CD14-positive monocyte (primary cell): ENCODE results near the gene DPF3. TPM values are rescaled to one million over a fixed set of nuclear protein-coding genes. Genes with fewer than 3 reads are reported as not detected.

Experiments used
- DNase-seq, 3 donors: peaks; one replicate each; pipeline ENCODE4 v3.0.0-alpha.2; 2011 to 2022
- H2AFZ ChIP-seq: 2 replicates; pipeline ENCODE4 v1.6.0; 2012; ENCODE audit warnings: mild to moderate bottlenecking, low read depth, low read length, inconsistent platforms; ENCODE audit not compliant: insufficient read depth, poor library complexity, severe bottlenecking
- H3K27ac ChIP-seq, 2 donors: 1 replicate in 1 of 2; 2 replicates in 1 of 2; pipeline ENCODE4 v1.5.1; 2012 to 2013; ENCODE audit warnings: low read length in 2 of 2, control low read depth in 1 of 2, inconsistent platforms in 1 of 2, low read depth in 1 of 2, mild to moderate bottlenecking in 1 of 2
- H3K27me3 ChIP-seq, 2 donors: one replicate each; pipeline versions ENCODE4 v1.6.0 to v1.6.1; 2011 to 2013; ENCODE audit warnings: low read length in 2 of 2; ENCODE audit not compliant: control insufficient read depth in 2 of 2, insufficient read depth in 2 of 2
- H3K36me3 ChIP-seq, 2 donors: replicated peaks in 1 of 2; 1 replicate in 1 of 2; 2 replicates in 1 of 2; pipeline versions ENCODE4 v1.5.1 to v1.6.1; 2012 to 2013; ENCODE audit warnings: low read length in 2 of 2, control low read depth in 1 of 2, inconsistent platforms in 1 of 2, mild to moderate bottlenecking in 1 of 2; ENCODE audit not compliant: insufficient read depth in 2 of 2, control insufficient read depth in 1 of 2
- H3K4me1 ChIP-seq, 2 donors: 1 replicate in 1 of 2; 2 replicates in 1 of 2; pipeline versions ENCODE4 v1.5.1 to v1.6.1; 2012 to 2013; ENCODE audit warnings: low read length in 2 of 2, control low read depth in 1 of 2, inconsistent platforms in 1 of 2, mild to moderate bottlenecking in 1 of 2, moderate library complexity in 1 of 2; ENCODE audit not compliant: insufficient read depth in 2 of 2, control insufficient read depth in 1 of 2
- H3K4me2 ChIP-seq: replicated peaks from 2 replicates; pipeline ENCODE3; 2012; ENCODE audit warnings: low read length, moderate library complexity, mild to moderate bottlenecking; ENCODE audit not compliant: poor library complexity, severe bottlenecking; ENCODE audit errors: extremely low read depth
- H3K4me3 ChIP-seq, 3 experiments: fragments of 200-600 bp in 1 of 3; sonication (generic) in 1 of 3; replicated peaks in 1 of 3; 1 replicate in 2 of 3; 2 replicates in 1 of 3; pipeline ENCODE4 v1.5.1; 2011 to 2013; ENCODE audit warnings: low read length in 3 of 3, mild to moderate bottlenecking in 3 of 3, control low read depth in 2 of 3, low read depth in 2 of 3, inconsistent platforms in 1 of 3, moderate library complexity in 1 of 3
- H3K79me2 ChIP-seq: 2 replicates; pipeline ENCODE4 v1.6.0; 2012; ENCODE audit warnings: mild to moderate bottlenecking, control low read depth, inconsistent platforms, low read length, moderate library complexity; ENCODE audit not compliant: insufficient read depth
- H3K9ac ChIP-seq: 2 replicates; pipeline ENCODE4 v1.6.0; 2017; ENCODE audit warnings: low read length, mild to moderate bottlenecking; ENCODE audit not compliant: insufficient read depth, poor library complexity, severe bottlenecking
- H3K9me3 ChIP-seq, 2 donors: replicated peaks in 1 of 2; 1 replicate in 1 of 2; 2 replicates in 1 of 2; pipeline versions ENCODE4 v1.5.1 to v1.6.1; 2012 to 2013; ENCODE audit warnings: low read length in 2 of 2, control low read depth in 1 of 2; ENCODE audit not compliant: control insufficient read depth in 1 of 2, insufficient read depth in 1 of 2
- H4K20me1 ChIP-seq: 2 replicates; pipeline ENCODE4 v1.6.0; 2012; ENCODE audit warnings: mild to moderate bottlenecking, low read length, control low read depth, moderate library complexity; ENCODE audit not compliant: insufficient read depth
- H3K27ac Mint-ChIP-seq, 7 donors: one replicate each; pipeline ENCODE4 v1.8.0; 2020; ENCODE audit warnings: mild to moderate bottlenecking in 7 of 7, mixed read lengths in 7 of 7, moderate library complexity in 6 of 7, inconsistent platforms in 2 of 7
- H3K27me3 Mint-ChIP-seq, 3 donors: one replicate each; pipeline ENCODE4 v1.8.0; 2021 to 2022; ENCODE audit warnings: low read depth in 3 of 3, mild to moderate bottlenecking in 3 of 3, mixed read lengths in 3 of 3, moderate library complexity in 3 of 3, inconsistent platforms in 1 of 3
- H3K36me3 Mint-ChIP-seq, 2 donors: one replicate each; pipeline ENCODE4 v1.8.0; 2020; ENCODE audit warnings: mixed read lengths in 2 of 2, inconsistent platforms in 1 of 2, mild to moderate bottlenecking in 1 of 2
- H3K4me1 Mint-ChIP-seq: one replicate; pipeline ENCODE4 v1.8.0; 2020; ENCODE audit warnings: mild to moderate bottlenecking, mixed read lengths
- H3K4me3 Mint-ChIP-seq, 2 donors: one replicate each; pipeline ENCODE4 v1.8.0; 2020; ENCODE audit warnings: mild to moderate bottlenecking in 2 of 2, mixed read lengths in 2 of 2, moderate library complexity in 1 of 2
- H3K9me3 Mint-ChIP-seq, 7 donors: one replicate each; pipeline ENCODE4 v1.8.0; 2020 to 2022; ENCODE audit warnings: mixed read lengths in 7 of 7, mild to moderate bottlenecking in 6 of 7, moderate library complexity in 6 of 7, inconsistent platforms in 2 of 7
- WGBS: methylation state at CpG from one replicate; pipeline ENCODE4 v1.1.5; 2013; ENCODE audit warnings: missing lambda C conversion rate; ENCODE audit not compliant: insufficient coverage; 5-methylcytosine and 5-hydroxymethylcytosine counted together
- intact Hi-C, 2 donors: fragments of 100-400 bp; cut with micrococcal nuclease; formaldehyde crosslinking; loops; one replicate each; pipeline versions ENCODE4 v1.15.0 to v1.15.1; 2023
- polyA plus RNA-seq, 3 donors: library from polyadenylated mRNA; depleted of rRNA in 1 of 3; unstranded in 2 of 3; stranded (reverse) in 1 of 3; fragments of 300-500 nt in 2 of 3; fragments of >200 nt in 1 of 3; fragmentation: Illumina TruSeq in 2 of 3; gene quantifications; 1 replicate in 2 of 3; 2 replicates in 1 of 3; pipeline ENCODE4 v1.2.3, GENCODE V29; 2012 to 2021
- TF ChIP-seq, protein P1 (sequence below): fragments of 200-600 bp; IDR thresholded peaks from one replicate; pipeline ENCODE4 v1.8.0; 2022; ENCODE audit warnings: antibody characterized with exemption, mild to moderate bottlenecking

Gene DPF3
- polyA plus RNA-seq, 3 donors, result 0.33 to 0.39 TPM; not detected in 1

DNA sequence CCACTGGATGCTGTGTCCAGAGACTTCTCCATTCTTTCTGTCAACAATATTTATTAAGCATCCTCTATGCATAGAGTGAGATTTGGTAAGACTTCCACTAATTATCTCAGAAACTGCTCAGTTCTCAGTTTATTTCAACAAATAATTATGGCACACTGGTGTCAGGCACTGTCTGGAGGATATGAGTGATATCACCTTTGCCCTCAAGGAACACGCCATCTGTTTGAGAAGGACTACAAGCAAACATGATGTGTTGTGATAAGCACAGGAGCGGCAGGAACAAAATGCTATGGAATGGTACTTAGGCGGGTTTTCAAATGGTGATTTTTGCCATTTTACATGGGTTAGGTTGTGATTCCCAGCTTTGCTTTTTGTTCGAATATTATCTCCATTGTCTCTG is 229.2 kb downstream of the DPF3 start:
- 100% methylated on average over 2 of the region's 4 CpGs for WGBS
- Histone ChIP-seq H3K9me3 (no peaks in the 10 kb centered on the region), H4K20me1 (no peaks in the 10 kb centered on the region), H2AFZ (no peak overlapping the region), H3K9ac (no peak overlapping the region), H3K4me1 (no peaks in the 10 kb centered on the region), H3K4me2 (no peak overlapping the region), H3K79me2 (no peaks in the 10 kb centered on the region), H3K36me3 (no peaks in the 10 kb centered on the region), H3K27me3 (peaks cover 0 to 9% of the 10 kb centered on the region in 2 donors), H3K27ac (no peak overlapping the region), H3K4me3 (no peak overlapping the region)
- H3K4me3 Mint-ChIP-seq, result no peak overlapping the region
- H3K36me3 Mint-ChIP-seq, result no peaks in the 10 kb centered on the region
- intact Hi-C loops, result no loop called here
- TF ChIP-seq, protein P1, sequence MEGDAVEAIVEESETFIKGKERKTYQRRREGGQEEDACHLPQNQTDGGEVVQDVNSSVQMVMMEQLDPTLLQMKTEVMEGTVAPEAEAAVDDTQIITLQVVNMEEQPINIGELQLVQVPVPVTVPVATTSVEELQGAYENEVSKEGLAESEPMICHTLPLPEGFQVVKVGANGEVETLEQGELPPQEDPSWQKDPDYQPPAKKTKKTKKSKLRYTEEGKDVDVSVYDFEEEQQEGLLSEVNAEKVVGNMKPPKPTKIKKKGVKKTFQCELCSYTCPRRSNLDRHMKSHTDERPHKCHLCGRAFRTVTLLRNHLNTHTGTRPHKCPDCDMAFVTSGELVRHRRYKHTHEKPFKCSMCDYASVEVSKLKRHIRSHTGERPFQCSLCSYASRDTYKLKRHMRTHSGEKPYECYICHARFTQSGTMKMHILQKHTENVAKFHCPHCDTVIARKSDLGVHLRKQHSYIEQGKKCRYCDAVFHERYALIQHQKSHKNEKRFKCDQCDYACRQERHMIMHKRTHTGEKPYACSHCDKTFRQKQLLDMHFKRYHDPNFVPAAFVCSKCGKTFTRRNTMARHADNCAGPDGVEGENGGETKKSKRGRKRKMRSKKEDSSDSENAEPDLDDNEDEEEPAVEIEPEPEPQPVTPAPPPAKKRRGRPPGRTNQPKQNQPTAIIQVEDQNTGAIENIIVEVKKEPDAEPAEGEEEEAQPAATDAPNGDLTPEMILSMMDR, result no peak
- H3K27me3 Mint-ChIP-seq, result peaks cover 8 to 13% (median 10%) of the 10 kb centered on the region in 3 donors
- no peaks in the 10 kb centered on the region for H3K4me1 Mint-ChIP-seq
- H3K9me3 Mint-ChIP-seq, result peaks cover 0 to 3% (median 0%) of the 10 kb centered on the region in 7 donors
- H3K27ac Mint-ChIP-seq, result no peak overlapping the region
- DNase-seq, result no peak

DNA sequence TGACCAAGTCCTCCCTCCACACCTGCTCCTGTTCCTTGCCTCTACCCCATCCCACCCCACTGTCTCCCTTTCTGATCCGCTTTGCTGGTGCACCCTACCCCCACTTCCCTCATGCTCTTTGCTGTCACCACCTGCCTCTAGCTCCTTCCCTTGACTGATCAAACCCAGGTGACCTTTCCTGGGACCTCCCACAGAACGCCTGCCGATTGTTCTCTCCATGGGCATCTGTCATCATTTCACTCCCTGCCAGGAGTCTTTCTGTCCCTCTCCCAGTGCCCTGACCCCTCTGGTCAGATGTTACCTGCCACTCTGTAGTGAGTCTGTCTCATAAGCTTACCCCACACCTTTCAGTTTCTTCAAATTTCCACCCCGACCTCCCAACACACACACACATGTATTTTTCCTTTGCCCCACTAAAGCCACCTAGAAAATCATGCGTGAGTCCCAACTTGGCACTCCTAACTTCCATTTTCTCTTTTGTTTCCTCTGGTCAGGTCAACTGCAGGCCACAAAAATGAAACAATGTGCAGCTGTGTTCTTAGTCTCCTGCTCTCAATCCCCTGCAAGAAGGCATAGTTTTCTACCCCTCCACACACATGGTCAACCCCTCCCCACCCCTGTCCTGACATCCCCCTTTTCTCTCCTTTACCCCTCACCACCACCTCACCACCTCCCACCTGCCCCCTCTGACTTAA is 229.8 kb downstream of the DPF3 start:
- no peak for DNase-seq
- Histone ChIP-seq H3K27ac (no peak overlapping the region), H3K4me1 (no peaks in the 10 kb centered on the region), H3K4me3 (no peak overlapping the region), H3K9ac (no peak overlapping the region), H3K9me3 (no peaks in the 10 kb centered on the region), H3K79me2 (no peaks in the 10 kb centered on the region), H2AFZ (no peak overlapping the region), H3K4me2 (no peak overlapping the region), H3K27me3 (peaks cover 0 to 7% of the 10 kb centered on the region in 2 donors), H3K36me3 (no peaks in the 10 kb centered on the region), H4K20me1 (no peaks in the 10 kb centered on the region)
- Mint-ChIP-seq H3K4me3 (no peak overlapping the region), H3K27ac (no peak overlapping the region), H3K4me1 (no peaks in the 10 kb centered on the region), H3K36me3 (no peaks in the 10 kb centered on the region), H3K9me3 (no peaks in the 10 kb centered on the region), H3K27me3 (peaks cover 4 to 8% (median 7%) of the 10 kb centered on the region in 3 donors)
- TF ChIP-seq, protein P1, result no peak
- intact Hi-C loops, result no loop called here
- 85% methylated on average over 5 of the region's 5 CpGs for WGBS
